SK-N-SH (cell line): ENCODE data around the gene FDX2. TPM values are rescaled to one million over a fixed set of nuclear protein-coding genes. Genes with fewer than 3 reads are reported as not detected.

Source experiments
- CTCF ChIA-PET: fragments of 300-600, 350-600 bp; formaldehyde crosslinking; extraction: SDS; loops from one replicate; lab custom pipeline; 2021; lab: Yijun Ruan, JAX
- POLR2A ChIA-PET: fragments of 350-600 bp; sonication (Branson Sonifier 250); formaldehyde crosslinking; extraction: SDS; loops from one replicate; lab custom pipeline; 2020; ENCODE audit warnings: antibody characterized with exemption, inconsistent platforms; lab: Yijun Ruan, JAX
- DNase-seq: peaks from one replicate; pipeline ENCODE4 v3.0.0; 2012
- H2AFZ ChIP-seq: fragments of 200-600 bp; sonication (generic); 2 replicates; pipeline ENCODE4 v1.8.1; 2016; ENCODE audit warnings: antibody characterized with exemption, mild to moderate bottlenecking, low read depth
- H3F3A ChIP-seq: fragments of 200-600 bp; sonication (generic); replicated peaks from 2 replicates; pipeline ENCODE3; 2016; ENCODE audit warnings: antibody characterized with exemption, mild to moderate bottlenecking; ENCODE audit not compliant: insufficient read depth
- H3K27ac ChIP-seq, 2 experiments: fragments of 200-500 bp in 1 of 2; fragments of 200-600 bp in 1 of 2; sonication (Bioruptor generic) in 1 of 2; sonication (generic), shearing (Covaris generic) in 1 of 2; 2 replicates each; pipeline versions ENCODE4 v1.5.1 to v1.6.1; 2014 to 2016; ENCODE audit warnings: low read depth in 2 of 2, inconsistent platforms in 1 of 2, low read length in 1 of 2, mild to moderate bottlenecking in 1 of 2, mixed read lengths in 1 of 2
- H3K27me3 ChIP-seq: fragments of 200-600 bp; sonication (generic), shearing (Covaris generic); 2 replicates; pipeline ENCODE4 v1.6.1; 2016; ENCODE audit warnings: mixed run types; ENCODE audit not compliant: insufficient read depth
- H3K36me3 ChIP-seq, 2 experiments: fragments of 200-500 bp in 1 of 2; fragments of 200-600 bp in 1 of 2; sonication (Bioruptor generic) in 1 of 2; sonication (generic) in 1 of 2; replicated peaks in 1 of 2; 2 replicates each; pipeline versions ENCODE3 to v1.5.1; 2014 to 2016; ENCODE audit warnings: low read length in 1 of 2, mild to moderate bottlenecking in 1 of 2; ENCODE audit not compliant: insufficient read depth in 2 of 2, control insufficient read depth in 1 of 2
- H3K4me1 ChIP-seq, 2 experiments: fragments of 200-500 bp in 1 of 2; fragments of 200-600 bp in 1 of 2; sonication (Bioruptor generic) in 1 of 2; sonication (generic), shearing (Covaris generic) in 1 of 2; 2 replicates each; pipeline versions ENCODE4 v1.5.1 to v1.6.1; 2014 to 2016; ENCODE audit warnings: low read depth in 1 of 2, low read length in 1 of 2, mixed run types in 1 of 2; ENCODE audit not compliant: insufficient read depth in 2 of 2, control insufficient read depth in 1 of 2
- H3K4me2 ChIP-seq: fragments of 200-600 bp; sonication (generic), shearing (Covaris generic); 2 replicates; pipeline ENCODE4 v1.6.1; 2017; ENCODE audit warnings: mixed run types
- H3K4me3 ChIP-seq, 2 experiments: fragments of 200-500 bp in 1 of 2; fragments of 200-600 bp in 1 of 2; sonication (Bioruptor generic) in 1 of 2; sonication (generic), shearing (Covaris generic) in 1 of 2; 2 replicates each; pipeline versions ENCODE4 v1.5.1 to v1.8.1; 2014 to 2016; ENCODE audit warnings: low read depth in 2 of 2, inconsistent platforms in 1 of 2, low read length in 1 of 2, mild to moderate bottlenecking in 1 of 2, mixed read lengths in 1 of 2, moderate library complexity in 1 of 2
- H3K79me2 ChIP-seq: fragments of 200-600 bp; sonication (generic); 2 replicates; pipeline ENCODE4 v1.8.1; 2017; ENCODE audit warnings: mild to moderate bottlenecking; ENCODE audit not compliant: insufficient read depth
- H3K9ac ChIP-seq: fragments of 200-600 bp; sonication (generic); 2 replicates; pipeline ENCODE4 v1.6.1; 2017; ENCODE audit warnings: mixed run types
- H3K9me2 ChIP-seq: fragments of 200-600 bp; sonication (generic); 2 replicates; pipeline ENCODE4 v1.6.1; 2017; ENCODE audit warnings: mixed run types
- H3K9me3 ChIP-seq: fragments of 200-600 bp; sonication (generic); 2 replicates; pipeline ENCODE4 v1.6.1; 2017; ENCODE audit warnings: mixed run types, mild to moderate bottlenecking, moderate library complexity
- H4K20me1 ChIP-seq: fragments of 200-600 bp; sonication (generic); 2 replicates; pipeline ENCODE4 v1.6.1; 2017; ENCODE audit warnings: mild to moderate bottlenecking, mixed run types; ENCODE audit not compliant: insufficient read depth
- ELF1 ChIP-seq: IDR thresholded peaks from 2 replicates; pipeline ENCODE4 v1.4.0; 2012
- EP300 ChIP-seq, 2 experiments: IDR thresholded peaks; 2 replicates each; pipeline versions ENCODE4 v1.4.0 to v1.6.1; 2012; ENCODE audit warnings: borderline replicate concordance in 1 of 2, low read depth in 1 of 2, low read length in 1 of 2
- FOSL2 ChIP-seq: IDR thresholded peaks from 2 replicates; pipeline ENCODE4 v1.4.0; 2012; ENCODE audit warnings: low read depth, mild to moderate bottlenecking, moderate library complexity, borderline replicate concordance
- FOXJ3 ChIP-seq: sonication (generic); formaldehyde crosslinking; IDR thresholded peaks from 2 replicates; pipeline ENCODE4 v1.5.1; 2020; ENCODE audit warnings: mild to moderate bottlenecking, missing genetic modification reagents
- GABPA ChIP-seq: IDR thresholded peaks from 2 replicates; pipeline ENCODE4 v1.4.0; 2012; ENCODE audit warnings: low read depth, mild to moderate bottlenecking
- MXI1 ChIP-seq: IDR thresholded peaks from 2 replicates; pipeline ENCODE4 v1.6.1; 2012; ENCODE audit warnings: mild to moderate bottlenecking, low read depth, low read length, improper control_type of control experiment
- NFIC ChIP-seq: IDR thresholded peaks from 2 replicates; pipeline ENCODE4 v1.4.0; 2012; ENCODE audit warnings: borderline replicate concordance
- NRF1 ChIP-seq: IDR thresholded peaks from 2 replicates; pipeline ENCODE4 v1.6.1; 2012; ENCODE audit warnings: low read depth, mild to moderate bottlenecking, low read length
- POLR2AphosphoS5 ChIP-seq: IDR thresholded peaks from 2 replicates; pipeline ENCODE4 v1.6.1; 2012; ENCODE audit warnings: low read depth, low read length
- RAD21 ChIP-seq: IDR thresholded peaks from 2 replicates; pipeline ENCODE4 v1.6.1; 2012; ENCODE audit warnings: mild to moderate bottlenecking, low read length
- RCOR1 ChIP-seq: fragments of 150-350 bp; IDR thresholded peaks from 2 replicates; pipeline ENCODE4 v1.6.1; 2017; ENCODE audit warnings: antibody characterized with exemption, low read length
- RFX5 ChIP-seq: IDR thresholded peaks from 2 replicates; pipeline ENCODE4 v1.6.1; 2012; ENCODE audit warnings: mild to moderate bottlenecking, improper control_type of control experiment, low read length
- TEAD4 ChIP-seq: IDR thresholded peaks from 2 replicates; pipeline ENCODE4 v1.4.0; 2012; ENCODE audit warnings: mild to moderate bottlenecking, borderline replicate concordance; ENCODE audit not compliant: insufficient read depth
- WGBS: methylation state at CpG from one replicate; pipeline ENCODE4 v1.1.6; 2017; ENCODE audit warnings: low lambda C conversion rate; 5-methylcytosine and 5-hydroxymethylcytosine counted together
- polyA plus RNA-seq, 3 experiments: library from polyadenylated mRNA; depleted of rRNA; stranded (reverse); fragments of >200 nt; gene quantifications; 2 replicates each; pipeline ENCODE4 v1.2.3, GENCODE V29; 2012
- TF ChIP-seq, protein P1 (sequence below): IDR thresholded peaks from 2 replicates; pipeline ENCODE4 v1.4.0; 2012; ENCODE audit warnings: low read depth
- TF ChIP-seq, protein P2 (sequence below): fragments of 200-600 bp; sonication (generic); IDR thresholded peaks from 2 replicates; pipeline ENCODE4 v1.6.1; 2017; ENCODE audit warnings: antibody characterized with exemption, mild to moderate bottlenecking, moderate library complexity
- TF ChIP-seq, protein P3 (sequence below): fragments of 150-350 bp; IDR thresholded peaks from 2 replicates; pipeline ENCODE4 v1.6.1; 2016; ENCODE audit warnings: mild to moderate bottlenecking, low read depth, low read length
- TF ChIP-seq, protein P4 (sequence below): IDR thresholded peaks from 2 replicates; pipeline ENCODE4 v1.4.0; 2012; ENCODE audit warnings: low read depth, borderline replicate concordance
- TF ChIP-seq, protein P5 (sequence below): fragments of 150-350 bp; IDR thresholded peaks from 2 replicates; pipeline ENCODE4 v1.6.1; 2017; ENCODE audit warnings: antibody characterized with exemption, low read length, low read depth, borderline replicate concordance

The FDX2 gene
- polyA plus RNA-seq, 1 of the 3 experiments (the other 2 are of a cell fraction): 45.8 TPM

DNA sequence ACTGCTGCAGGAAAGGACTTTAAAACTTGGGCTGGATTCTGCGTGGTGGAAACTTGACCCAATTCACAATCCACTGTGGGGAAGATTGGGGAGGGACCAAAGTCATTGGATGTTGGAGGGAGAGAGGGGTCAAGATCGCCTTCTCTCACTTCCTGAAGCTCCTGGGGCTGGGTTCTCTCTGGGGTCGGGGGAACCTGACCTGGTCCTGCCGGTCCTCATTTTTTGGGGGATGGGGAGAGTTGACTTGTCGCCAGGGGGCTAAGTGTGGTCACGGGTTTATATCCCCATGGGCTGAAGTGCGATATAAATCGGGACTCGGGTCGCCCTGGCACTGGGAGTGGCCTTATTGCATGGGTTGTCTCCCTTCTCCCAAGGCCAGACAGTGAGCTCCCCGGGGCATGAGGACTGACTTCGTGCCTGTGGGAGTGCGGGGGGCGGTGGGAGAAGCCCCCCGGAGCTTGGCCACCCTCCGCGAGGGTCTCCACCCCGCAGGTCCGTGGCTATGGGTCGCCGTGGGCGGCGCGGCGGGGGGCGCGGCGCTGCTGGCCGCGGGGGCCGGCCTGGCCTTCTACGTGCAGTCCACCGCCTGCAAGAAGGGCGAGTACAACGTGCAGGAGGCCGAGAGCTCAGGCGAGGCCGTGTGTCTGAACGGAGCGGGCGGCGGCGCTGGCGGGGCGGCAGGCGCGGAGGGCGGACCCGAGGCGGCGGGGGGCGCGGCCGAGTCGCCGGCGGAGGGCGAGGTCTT, 19.8 kb downstream of the FDX2 start:
- Histone ChIP-seq H3K4me2 (peak overlapping the region; percentile 19; the same call in 1 of the 2 replicates), H3K9me2 (no peaks in the 10 kb centered on the region), H3K27ac (no peak overlapping the region), H3K9ac (no peak overlapping the region), H3F3A (no peaks in the 10 kb centered on the region), H3K79me2 (no peaks in the 10 kb centered on the region), H3K27me3 (no peaks in the 10 kb centered on the region), H3K36me3 (no peaks in the 10 kb centered on the region), H2AFZ (no peak overlapping the region), H3K9me3 (no peaks in the 10 kb centered on the region), H3K4me1 (peaks cover 0 to 21% of the 10 kb centered on the region in 2 experiments; a peak in 1 of 4 replicates), H3K4me3 (no peak overlapping the region), H4K20me1 (no peaks in the 10 kb centered on the region)
- WGBS: 68% methylated on average over 43 of the region's 58 CpGs
- ChIA-PET CTCF (interaction anchor here (1.3 kb wide), 1 partner anchor 37 kb away, joined by 3 read pairs; no protein-coding TSS in a partner anchor), POLR2A (no interaction called here)
- peak; percentile 58 for DNase-seq
- TF ChIP-seq FOXJ3 (CRISPR knock-in tag): no peak
- no peak for TF ChIP-seq EP300 (IDR thresholded peaks at IDR 0.05; ENCODE audit: borderline replicate concordance in 1 of 2, low read depth in 1 of 2, low read length in 1 of 2)
- no peak for TF ChIP-seq RFX5
- no peak for TF ChIP-seq GABPA
- TF ChIP-seq, protein P1, sequence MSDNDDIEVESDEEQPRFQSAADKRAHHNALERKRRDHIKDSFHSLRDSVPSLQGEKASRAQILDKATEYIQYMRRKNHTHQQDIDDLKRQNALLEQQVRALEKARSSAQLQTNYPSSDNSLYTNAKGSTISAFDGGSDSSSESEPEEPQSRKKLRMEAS: no peak
- TF ChIP-seq POLR2AphosphoS5: no peak
- no peak for TF ChIP-seq RCOR1
- no peak for TF ChIP-seq ELF1
- no peak for TF ChIP-seq MXI1

DNA sequence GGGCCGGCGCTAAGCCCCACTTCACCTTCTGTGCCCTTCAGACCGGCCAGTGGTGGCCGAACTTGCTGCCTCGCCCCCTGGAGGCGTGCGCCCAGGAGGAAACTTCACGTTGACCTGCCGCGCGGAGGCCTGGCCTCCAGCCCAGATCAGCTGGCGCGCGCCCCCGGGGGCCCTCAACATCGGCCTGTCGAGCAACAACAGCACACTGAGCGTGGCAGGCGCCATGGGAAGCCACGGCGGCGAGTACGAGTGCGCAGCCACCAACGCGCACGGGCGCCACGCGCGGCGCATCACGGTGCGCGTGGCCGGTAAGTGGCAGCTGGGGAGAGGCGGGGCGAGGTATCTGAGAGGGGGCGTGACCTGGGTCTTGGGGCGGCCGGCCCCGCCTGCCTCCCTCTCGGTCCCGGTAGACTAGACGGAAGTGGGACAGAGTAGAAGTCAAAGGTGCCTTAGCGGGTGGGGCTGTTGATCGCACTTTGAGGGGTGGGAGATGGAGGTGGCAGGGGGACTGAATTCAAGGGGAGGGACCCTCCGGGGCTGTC, 20.4 kb downstream of the FDX2 start:
- CTCF ChIA-PET: interaction anchor here (1.3 kb wide), 1 partner anchor 36 kb away, joined by 3 read pairs; no protein-coding TSS in a partner anchor
- H4K20me1 ChIP-seq: no peaks in the 10 kb centered on the region

More for the DNA sequence above, 20.4 kb downstream of the FDX2 start:
- H3K27ac ChIP-seq: no peak overlapping the region
- H3K9ac ChIP-seq: no peak overlapping the region
- TF ChIP-seq POLR2AphosphoS5 (no peak), MXI1 (no peak), ELF1 (no peak), NRF1 (no peak), NFIC (no peak), FOSL2 (no peak), RAD21 (no peak), TEAD4 (no peak)
- TF ChIP-seq, protein P2, sequence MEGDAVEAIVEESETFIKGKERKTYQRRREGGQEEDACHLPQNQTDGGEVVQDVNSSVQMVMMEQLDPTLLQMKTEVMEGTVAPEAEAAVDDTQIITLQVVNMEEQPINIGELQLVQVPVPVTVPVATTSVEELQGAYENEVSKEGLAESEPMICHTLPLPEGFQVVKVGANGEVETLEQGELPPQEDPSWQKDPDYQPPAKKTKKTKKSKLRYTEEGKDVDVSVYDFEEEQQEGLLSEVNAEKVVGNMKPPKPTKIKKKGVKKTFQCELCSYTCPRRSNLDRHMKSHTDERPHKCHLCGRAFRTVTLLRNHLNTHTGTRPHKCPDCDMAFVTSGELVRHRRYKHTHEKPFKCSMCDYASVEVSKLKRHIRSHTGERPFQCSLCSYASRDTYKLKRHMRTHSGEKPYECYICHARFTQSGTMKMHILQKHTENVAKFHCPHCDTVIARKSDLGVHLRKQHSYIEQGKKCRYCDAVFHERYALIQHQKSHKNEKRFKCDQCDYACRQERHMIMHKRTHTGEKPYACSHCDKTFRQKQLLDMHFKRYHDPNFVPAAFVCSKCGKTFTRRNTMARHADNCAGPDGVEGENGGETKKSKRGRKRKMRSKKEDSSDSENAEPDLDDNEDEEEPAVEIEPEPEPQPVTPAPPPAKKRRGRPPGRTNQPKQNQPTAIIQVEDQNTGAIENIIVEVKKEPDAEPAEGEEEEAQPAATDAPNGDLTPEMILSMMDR: no peak; the same call in 1 of the 2 replicates
- TF ChIP-seq, protein P3, sequence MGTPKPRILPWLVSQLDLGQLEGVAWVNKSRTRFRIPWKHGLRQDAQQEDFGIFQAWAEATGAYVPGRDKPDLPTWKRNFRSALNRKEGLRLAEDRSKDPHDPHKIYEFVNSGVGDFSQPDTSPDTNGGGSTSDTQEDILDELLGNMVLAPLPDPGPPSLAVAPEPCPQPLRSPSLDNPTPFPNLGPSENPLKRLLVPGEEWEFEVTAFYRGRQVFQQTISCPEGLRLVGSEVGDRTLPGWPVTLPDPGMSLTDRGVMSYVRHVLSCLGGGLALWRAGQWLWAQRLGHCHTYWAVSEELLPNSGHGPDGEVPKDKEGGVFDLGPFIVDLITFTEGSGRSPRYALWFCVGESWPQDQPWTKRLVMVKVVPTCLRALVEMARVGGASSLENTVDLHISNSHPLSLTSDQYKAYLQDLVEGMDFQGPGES: no peak
- TF ChIP-seq, protein P4, sequence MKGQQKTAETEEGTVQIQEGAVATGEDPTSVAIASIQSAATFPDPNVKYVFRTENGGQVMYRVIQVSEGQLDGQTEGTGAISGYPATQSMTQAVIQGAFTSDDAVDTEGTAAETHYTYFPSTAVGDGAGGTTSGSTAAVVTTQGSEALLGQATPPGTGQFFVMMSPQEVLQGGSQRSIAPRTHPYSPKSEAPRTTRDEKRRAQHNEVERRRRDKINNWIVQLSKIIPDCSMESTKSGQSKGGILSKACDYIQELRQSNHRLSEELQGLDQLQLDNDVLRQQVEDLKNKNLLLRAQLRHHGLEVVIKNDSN: no peak
- TF ChIP-seq, protein P5, sequence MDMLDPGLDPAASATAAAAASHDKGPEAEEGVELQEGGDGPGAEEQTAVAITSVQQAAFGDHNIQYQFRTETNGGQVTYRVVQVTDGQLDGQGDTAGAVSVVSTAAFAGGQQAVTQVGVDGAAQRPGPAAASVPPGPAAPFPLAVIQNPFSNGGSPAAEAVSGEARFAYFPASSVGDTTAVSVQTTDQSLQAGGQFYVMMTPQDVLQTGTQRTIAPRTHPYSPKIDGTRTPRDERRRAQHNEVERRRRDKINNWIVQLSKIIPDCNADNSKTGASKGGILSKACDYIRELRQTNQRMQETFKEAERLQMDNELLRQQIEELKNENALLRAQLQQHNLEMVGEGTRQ: no peak
- no peak overlapping the region for H2AFZ ChIP-seq
- peak; percentile 52 for DNase-seq
- H3K36me3 ChIP-seq: no peaks in the 10 kb centered on the region
- H3K4me2 ChIP-seq: peak overlapping the region; percentile 19; the same call in 1 of the 2 replicates
- H3K9me2 ChIP-seq: no peaks in the 10 kb centered on the region
- POLR2A ChIA-PET: no interaction called here
- peaks cover 0 to 26% of the 10 kb centered on the region in 2 experiments; a peak in 1 of 4 replicates for H3K4me1 ChIP-seq
- H3F3A ChIP-seq: no peaks in the 10 kb centered on the region
- no peaks in the 10 kb centered on the region for H3K79me2 ChIP-seq
- no peaks in the 10 kb centered on the region for H3K9me3 ChIP-seq
- 52% methylated on average over 16 of the region's 48 CpGs for whole genome bisulfite sequencing
- H3K27me3 ChIP-seq: no peaks in the 10 kb centered on the region
- H3K4me3 ChIP-seq: no peak overlapping the region
